Natural killer cell (primary cell): ENCODE results near the gene ST3GAL5. TPM values are rescaled to one million over a fixed set of nuclear protein-coding genes. Genes with fewer than 3 reads are reported as not detected.

Source experiments
- ATAC-seq, 3 donors: fragments of 150-1000 bp in 2 of 3; fragments of 200-7000 bp in 1 of 3; cut with Tn5 transposase; 1 replicate in 1 of 3; 2 replicates in 2 of 3; pipeline ENCODE4 v1.10.0; 2021; ENCODE audit warnings: mild to moderate bottlenecking in 2 of 3, moderate library complexity in 2 of 3
- DNase-seq, 2 donors: peaks; one replicate each; pipeline versions ENCODE4 v3.0.0 to v3.0.0-alpha.2; 2013 to 2021; ENCODE audit warnings: mixed read lengths in 1 of 2
- H3K27ac ChIP-seq: one replicate; pipeline ENCODE4 v1.5.1; 2013; ENCODE audit warnings: mild to moderate bottlenecking, low read length
- H3K27me3 ChIP-seq: one replicate; pipeline ENCODE4 v1.6.1; 2013; ENCODE audit warnings: low read length; ENCODE audit not compliant: control insufficient read depth, insufficient read depth
- H3K36me3 ChIP-seq: one replicate; pipeline ENCODE4 v1.6.1; 2013; ENCODE audit warnings: low read length; ENCODE audit not compliant: control insufficient read depth, insufficient read depth
- H3K4me1 ChIP-seq: one replicate; pipeline ENCODE4 v1.6.1; 2013; ENCODE audit warnings: low read length; ENCODE audit not compliant: control insufficient read depth, insufficient read depth
- H3K4me3 ChIP-seq: one replicate; pipeline ENCODE4 v1.5.1; 2013; ENCODE audit warnings: low read length
- H3K9me3 ChIP-seq: one replicate; pipeline ENCODE4 v1.6.1; 2013; ENCODE audit warnings: low read length; ENCODE audit not compliant: control insufficient read depth, insufficient read depth
- H3K27ac Mint-ChIP-seq, 2 donors: one replicate each; pipeline ENCODE4 v1.8.0; 2022; ENCODE audit warnings: mild to moderate bottlenecking in 2 of 2, mixed read lengths in 2 of 2, moderate library complexity in 1 of 2
- H3K27me3 Mint-ChIP-seq, 2 donors: one replicate each; pipeline ENCODE4 v1.8.0; 2022; ENCODE audit warnings: low read depth in 2 of 2, mixed read lengths in 2 of 2
- H3K36me3 Mint-ChIP-seq: one replicate; pipeline ENCODE4 v1.8.0; 2022; ENCODE audit warnings: mixed read lengths
- H3K4me1 Mint-ChIP-seq, 2 donors: one replicate each; pipeline ENCODE4 v1.8.0; 2022; ENCODE audit warnings: mixed read lengths in 2 of 2
- H3K4me3 Mint-ChIP-seq: one replicate; pipeline ENCODE4 v1.8.0; 2022; ENCODE audit warnings: mild to moderate bottlenecking, moderate library complexity, mixed read lengths
- H3K9me3 Mint-ChIP-seq, 2 donors: one replicate each; pipeline ENCODE4 v1.8.0; 2022; ENCODE audit warnings: mixed read lengths in 2 of 2
- WGBS: methylation state at CpG from one replicate; pipeline ENCODE4 v1.1.7; 2013; ENCODE audit warnings: missing lambda C conversion rate; ENCODE audit not compliant: insufficient coverage; 5-methylcytosine and 5-hydroxymethylcytosine counted together
- intact Hi-C: fragments of 100-400 bp; cut with micrococcal nuclease; formaldehyde crosslinking; loops from one replicate; pipeline ENCODE4 v1.14.2; 2022
- total RNA-seq, 4 donors: library from RNA; stranded (reverse); fragments of 120-200 nt in 1 of 4; gene quantifications; one replicate each; pipeline versions ENCODE4 v1.2.3 to v1.2.4, GENCODE V29; 2013 to 2022
- TF ChIP-seq, protein P1 (sequence below): fragments of 200-600 bp; IDR thresholded peaks from one replicate; pipeline ENCODE4 v1.8.0; 2022; ENCODE audit warnings: antibody characterized with exemption

ST3GAL5 gene
- total RNA-seq, 3 donors from 2014 or later (not counting 1 experiment from before 2014, with no cell fraction given) = 54.6 to 72.4 (median 66.1) TPM

GRCh38 chr2:85803704-85804425 is 84.9 kb downstream of the ST3GAL5 start:
- ATAC-seq (no peak), DNase-seq (no peak)
- intact Hi-C loops = no loop called here
- Mint-ChIP-seq H3K4me1 (peaks cover 13 to 21% of the 10 kb centered on the region in 2 donors), H3K27me3 (peaks cover 3 to 17% of the 10 kb centered on the region in 2 donors), H3K9me3 (no peaks in the 10 kb centered on the region), H3K4me3 (no peak overlapping the region), H3K36me3 (no peaks in the 10 kb centered on the region), H3K27ac (peak overlapping the region in 1 of 2 donors; percentile 40)
- Histone ChIP-seq H3K36me3 (no peaks in the 10 kb centered on the region), H3K4me3 (no peak overlapping the region), H3K27ac (no peak overlapping the region), H3K9me3 (no peaks in the 10 kb centered on the region), H3K27me3 (no peaks in the 10 kb centered on the region), H3K4me1 (peaks cover 9% of the 10 kb centered on the region)
- WGBS = 70% methylated on average over 10 of the region's 10 CpGs
- TF ChIP-seq, protein P1, sequence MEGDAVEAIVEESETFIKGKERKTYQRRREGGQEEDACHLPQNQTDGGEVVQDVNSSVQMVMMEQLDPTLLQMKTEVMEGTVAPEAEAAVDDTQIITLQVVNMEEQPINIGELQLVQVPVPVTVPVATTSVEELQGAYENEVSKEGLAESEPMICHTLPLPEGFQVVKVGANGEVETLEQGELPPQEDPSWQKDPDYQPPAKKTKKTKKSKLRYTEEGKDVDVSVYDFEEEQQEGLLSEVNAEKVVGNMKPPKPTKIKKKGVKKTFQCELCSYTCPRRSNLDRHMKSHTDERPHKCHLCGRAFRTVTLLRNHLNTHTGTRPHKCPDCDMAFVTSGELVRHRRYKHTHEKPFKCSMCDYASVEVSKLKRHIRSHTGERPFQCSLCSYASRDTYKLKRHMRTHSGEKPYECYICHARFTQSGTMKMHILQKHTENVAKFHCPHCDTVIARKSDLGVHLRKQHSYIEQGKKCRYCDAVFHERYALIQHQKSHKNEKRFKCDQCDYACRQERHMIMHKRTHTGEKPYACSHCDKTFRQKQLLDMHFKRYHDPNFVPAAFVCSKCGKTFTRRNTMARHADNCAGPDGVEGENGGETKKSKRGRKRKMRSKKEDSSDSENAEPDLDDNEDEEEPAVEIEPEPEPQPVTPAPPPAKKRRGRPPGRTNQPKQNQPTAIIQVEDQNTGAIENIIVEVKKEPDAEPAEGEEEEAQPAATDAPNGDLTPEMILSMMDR = no peak

DNA sequence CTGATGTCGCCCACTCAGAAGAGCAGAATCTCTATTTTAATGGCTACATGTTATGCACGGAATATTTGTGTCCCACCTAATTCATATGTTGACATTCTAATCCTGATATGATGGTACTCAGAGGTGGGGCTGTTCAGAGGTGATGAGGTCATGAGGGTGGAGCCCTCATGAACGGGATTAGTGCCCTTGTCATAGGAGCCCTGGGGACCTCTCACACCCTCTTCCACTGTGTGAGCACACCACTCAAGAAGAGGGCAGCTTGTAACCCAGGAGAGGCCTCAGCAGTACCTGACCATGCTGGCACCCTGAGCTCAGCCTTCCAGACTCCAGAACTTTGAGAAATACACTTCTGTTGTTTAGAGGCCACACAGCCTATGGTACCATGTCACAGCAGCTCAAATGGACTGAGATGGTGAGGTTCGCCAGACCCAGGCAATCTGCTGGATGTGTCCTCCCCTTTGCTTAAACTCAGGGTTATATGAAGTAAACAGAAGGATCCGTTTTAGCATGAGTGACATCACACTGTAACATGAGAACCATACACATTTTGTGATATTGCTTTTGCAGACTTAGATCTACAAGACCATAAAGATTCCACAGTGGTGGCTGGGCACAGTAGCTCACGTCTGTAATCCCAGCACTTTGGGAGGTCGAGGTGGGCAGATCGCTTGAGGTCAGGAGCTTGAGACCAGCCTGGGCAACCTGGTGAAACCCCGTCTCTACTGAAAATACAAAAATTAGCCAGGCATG is 86.3 kb downstream of the ST3GAL5 start:
- Histone ChIP-seq H3K9me3 (no peaks in the 10 kb centered on the region), H3K36me3 (no peaks in the 10 kb centered on the region), H3K27me3 (no peaks in the 10 kb centered on the region), H3K4me1 (peaks cover 9% of the 10 kb centered on the region), H3K4me3 (no peak overlapping the region), H3K27ac (no peak overlapping the region)
- whole genome bisulfite sequencing = 84% methylated on average over 7 of the region's 9 CpGs
- Mint-ChIP-seq H3K4me3 (no peak overlapping the region), H3K36me3 (no peaks in the 10 kb centered on the region), H3K27me3 (peaks cover 3 to 17% of the 10 kb centered on the region in 2 donors), H3K4me1 (peaks cover 13 to 21% of the 10 kb centered on the region in 2 donors), H3K27ac (no peak overlapping the region), H3K9me3 (no peaks in the 10 kb centered on the region)
- no peak for ATAC-seq
- no peak for DNase-seq
- intact Hi-C loops = no loop called here
- TF ChIP-seq, protein P1 = no peak

- Mint-ChIP-seq H3K27ac (no peak overlapping the region), H3K9me3 (no peaks in the 10 kb centered on the region), H3K27me3 (peaks cover 9 to 17% of the 10 kb centered on the region in 2 donors), H3K4me3 (no peak overlapping the region), H3K4me1 (peaks cover 13 to 21% of the 10 kb centered on the region in 2 donors), H3K36me3 (no peaks in the 10 kb centered on the region)
- no peaks in the 10 kb centered on the region for H3K36me3 ChIP-seq
- no peak for ATAC-seq
- peaks cover 9% of the 10 kb centered on the region for H3K4me1 ChIP-seq
- TF ChIP-seq, protein P1 = no peak
- H3K27ac ChIP-seq = no peak overlapping the region
- no peaks in the 10 kb centered on the region for H3K27me3 ChIP-seq
- no peaks in the 10 kb centered on the region for H3K9me3 ChIP-seq
- intact Hi-C loops = no loop called here
- DNase-seq = no peak
- H3K4me3 ChIP-seq = no peak overlapping the region
- 92% methylated on average over 5 of the region's 5 CpGs for WGBS
Measured at GRCh38 chr2:85801871-85802270, 86.9 kb downstream of the ST3GAL5 start.
